Fibroblast of lung (primary cell): ENCODE results near the gene FILIP1L. TPM values are rescaled to one million over a fixed set of nuclear protein-coding genes. Genes with fewer than 3 reads are reported as not detected.

Experiments used
- DNase-seq, 2 donors: peaks; one replicate each; pipeline versions ENCODE4 v3.0.0 to v3.0.0-alpha.2; 2010; ENCODE audit warnings: low read depth in 2 of 2
- H2AFZ ChIP-seq: 2 replicates; pipeline ENCODE4 v1.5.1; 2012; ENCODE audit warnings: low read length, control low read depth, inconsistent platforms
- H3K27ac ChIP-seq: 2 replicates; pipeline ENCODE4 v1.5.1; 2011; ENCODE audit warnings: low read length, control low read depth; ENCODE audit not compliant: insufficient read depth
- H3K27me3 ChIP-seq: 2 replicates; pipeline ENCODE4 v1.5.1; 2011; ENCODE audit warnings: mild to moderate bottlenecking, low read length; ENCODE audit not compliant: control insufficient read depth, insufficient read depth
- H3K36me3 ChIP-seq: 2 replicates; pipeline ENCODE4 v1.5.1; 2011; ENCODE audit warnings: low read length; ENCODE audit not compliant: control insufficient read depth, insufficient read depth
- H3K4me1 ChIP-seq: 2 replicates; pipeline ENCODE4 v1.5.1; 2011; ENCODE audit warnings: low read length; ENCODE audit not compliant: control insufficient read depth, insufficient read depth; ENCODE audit errors: extremely low read depth
- H3K4me2 ChIP-seq: 2 replicates; pipeline ENCODE4 v1.5.1; 2011; ENCODE audit warnings: low read length, control low read depth; ENCODE audit not compliant: insufficient read depth; ENCODE audit errors: extremely low read depth
- H3K4me3 ChIP-seq, 4 experiments: fragments of 200-600 bp in 1 of 4; sonication (generic) in 1 of 4; replicated peaks in 1 of 4; 2 replicates each; pipeline ENCODE4 v1.5.1; 2011 to 2016; ENCODE audit warnings: low read length in 4 of 4, low read depth in 3 of 4, mild to moderate bottlenecking in 3 of 4, control low read depth in 2 of 4, inconsistent platforms in 1 of 4, mixed read lengths in 1 of 4; ENCODE audit not compliant: insufficient read depth in 1 of 4; ENCODE audit errors: control extremely low read depth in 1 of 4
- H3K79me2 ChIP-seq: 2 replicates; pipeline ENCODE4 v1.5.1; 2012; ENCODE audit warnings: mild to moderate bottlenecking, low read length, inconsistent platforms; ENCODE audit not compliant: control insufficient read depth, insufficient read depth
- H3K9ac ChIP-seq: 2 replicates; pipeline ENCODE4 v1.5.1; 2011; ENCODE audit warnings: mild to moderate bottlenecking, low read length, control low read depth; ENCODE audit not compliant: insufficient read depth
- H3K9me3 ChIP-seq: 2 replicates; pipeline ENCODE4 v1.5.1; 2012; ENCODE audit warnings: low read depth, low read length; ENCODE audit not compliant: control insufficient read depth, insufficient read depth
- H4K20me1 ChIP-seq: 2 replicates; pipeline ENCODE4 v1.5.1; 2011; ENCODE audit warnings: low read length; ENCODE audit not compliant: control insufficient read depth, insufficient read depth; ENCODE audit errors: extremely low read depth
- EZH2 ChIP-seq: IDR thresholded peaks from 2 replicates; pipeline ENCODE4 v1.5.1; 2012; ENCODE audit warnings: low read length, control low read depth, mild to moderate bottlenecking; ENCODE audit errors: missing control alignments
- polyA plus RNA-seq, 2 donors: library from polyadenylated mRNA; depleted of rRNA in 1 of 2; stranded (reverse) in 1 of 2; unstranded in 1 of 2; fragments of >200 nt; gene quantifications; 2 replicates each; pipeline ENCODE4 v1.2.1, GENCODE V29; 2011 to 2012; ENCODE audit warnings: missing spikeins in 1 of 2
- total RNA-seq: library from RNA; depleted of rRNA; stranded (reverse); fragments of >200 nt; gene quantifications from 2 replicates; pipeline ENCODE4 v1.2.1, GENCODE V29; 2014
- TF ChIP-seq, protein P1 (sequence below), 2 donors: IDR thresholded peaks in 1 of 2; conservative IDR thresholded peaks in 1 of 2; 1 replicate in 1 of 2; 2 replicates in 1 of 2; pipeline ENCODE4 v1.5.1; 2011 to 2012; ENCODE audit warnings: low read length in 2 of 2, control low read depth in 1 of 2, inconsistent platforms in 1 of 2, low read depth in 1 of 2, mild to moderate bottlenecking in 1 of 2

The FILIP1L gene
- total and polyA plus RNA-seq, 2 donors (not counting 1 experiment from before 2014, with no cell fraction given): 92.8 to 126 TPM

DNA sequence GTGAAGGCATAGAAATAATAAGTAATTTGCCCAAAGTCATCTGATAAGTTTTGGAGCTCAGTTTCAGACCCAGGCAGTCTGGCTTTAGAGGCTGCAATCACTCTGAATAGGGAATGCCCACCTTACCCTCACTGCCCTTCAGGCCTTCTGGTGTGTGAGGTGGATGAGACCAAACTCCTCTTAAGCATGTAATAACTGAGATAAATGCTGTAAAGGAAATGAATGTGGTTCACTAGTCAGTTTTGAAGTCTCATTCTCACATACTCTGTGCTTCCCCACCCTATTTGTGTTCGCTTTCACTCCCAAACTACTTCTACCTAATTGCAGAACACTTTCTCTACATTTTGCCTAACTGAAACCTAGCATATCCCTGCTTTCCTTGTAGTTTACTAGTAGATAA lies 144.1 kb downstream of the FILIP1L start:
- Histone ChIP-seq H3K9me3 (no peaks in the 10 kb centered on the region), H3K27ac (no peak overlapping the region), H3K4me1 (no peaks in the 10 kb centered on the region), H3K36me3 (no peaks in the 10 kb centered on the region), H3K9ac (no peak overlapping the region), H3K4me3 (no peak overlapping the region), H3K4me2 (no peak overlapping the region), H3K27me3 (no peaks in the 10 kb centered on the region), H4K20me1 (no peaks in the 10 kb centered on the region), H3K79me2 (no peaks in the 10 kb centered on the region), H2AFZ (no peak overlapping the region)
- DNase-seq: no peak
- TF ChIP-seq EZH2: no peak
- TF ChIP-seq, protein P1, sequence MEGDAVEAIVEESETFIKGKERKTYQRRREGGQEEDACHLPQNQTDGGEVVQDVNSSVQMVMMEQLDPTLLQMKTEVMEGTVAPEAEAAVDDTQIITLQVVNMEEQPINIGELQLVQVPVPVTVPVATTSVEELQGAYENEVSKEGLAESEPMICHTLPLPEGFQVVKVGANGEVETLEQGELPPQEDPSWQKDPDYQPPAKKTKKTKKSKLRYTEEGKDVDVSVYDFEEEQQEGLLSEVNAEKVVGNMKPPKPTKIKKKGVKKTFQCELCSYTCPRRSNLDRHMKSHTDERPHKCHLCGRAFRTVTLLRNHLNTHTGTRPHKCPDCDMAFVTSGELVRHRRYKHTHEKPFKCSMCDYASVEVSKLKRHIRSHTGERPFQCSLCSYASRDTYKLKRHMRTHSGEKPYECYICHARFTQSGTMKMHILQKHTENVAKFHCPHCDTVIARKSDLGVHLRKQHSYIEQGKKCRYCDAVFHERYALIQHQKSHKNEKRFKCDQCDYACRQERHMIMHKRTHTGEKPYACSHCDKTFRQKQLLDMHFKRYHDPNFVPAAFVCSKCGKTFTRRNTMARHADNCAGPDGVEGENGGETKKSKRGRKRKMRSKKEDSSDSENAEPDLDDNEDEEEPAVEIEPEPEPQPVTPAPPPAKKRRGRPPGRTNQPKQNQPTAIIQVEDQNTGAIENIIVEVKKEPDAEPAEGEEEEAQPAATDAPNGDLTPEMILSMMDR (conservative IDR thresholded peaks at IDR 0.05 in 1 of 2, IDR thresholded peaks at IDR 0.05 in 1 of 2; ENCODE audit: low read depth in 1 of 2, low read length in 2 of 2): no peak

DNA sequence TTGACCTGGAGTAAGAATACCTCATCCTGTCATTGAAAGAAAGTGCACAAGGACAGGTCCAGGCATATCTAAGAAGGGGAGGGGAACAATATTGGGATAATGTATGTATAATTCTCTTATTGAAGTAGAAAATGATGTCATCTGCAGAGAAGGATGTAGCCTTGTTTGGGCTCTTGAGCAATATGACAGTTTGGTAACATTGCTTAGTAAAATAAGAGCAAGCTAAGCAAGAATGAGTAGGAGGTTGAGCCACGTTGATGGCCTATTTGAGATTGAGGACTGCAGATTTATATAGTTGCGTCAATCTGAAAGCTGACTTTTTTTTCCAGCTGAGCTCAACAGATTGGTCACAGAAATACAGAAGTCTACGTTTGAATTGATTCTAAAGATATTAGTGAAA lies 145.2 kb downstream of the FILIP1L start:
- Histone ChIP-seq H3K4me3 (no peak overlapping the region), H4K20me1 (no peaks in the 10 kb centered on the region), H3K27ac (no peak overlapping the region), H3K9me3 (no peaks in the 10 kb centered on the region), H3K79me2 (no peaks in the 10 kb centered on the region), H3K9ac (no peak overlapping the region), H2AFZ (no peak overlapping the region), H3K27me3 (no peaks in the 10 kb centered on the region), H3K4me2 (no peak overlapping the region), H3K36me3 (no peaks in the 10 kb centered on the region), H3K4me1 (no peaks in the 10 kb centered on the region)
- TF ChIP-seq, protein P1 (conservative IDR thresholded peaks at IDR 0.05 in 1 of 2, IDR thresholded peaks at IDR 0.05 in 1 of 2; ENCODE audit: low read depth in 1 of 2, low read length in 2 of 2): no peak
- TF ChIP-seq EZH2: no peak
- peak in 1 of 2 donors; percentile 39 for DNase-seq

DNA sequence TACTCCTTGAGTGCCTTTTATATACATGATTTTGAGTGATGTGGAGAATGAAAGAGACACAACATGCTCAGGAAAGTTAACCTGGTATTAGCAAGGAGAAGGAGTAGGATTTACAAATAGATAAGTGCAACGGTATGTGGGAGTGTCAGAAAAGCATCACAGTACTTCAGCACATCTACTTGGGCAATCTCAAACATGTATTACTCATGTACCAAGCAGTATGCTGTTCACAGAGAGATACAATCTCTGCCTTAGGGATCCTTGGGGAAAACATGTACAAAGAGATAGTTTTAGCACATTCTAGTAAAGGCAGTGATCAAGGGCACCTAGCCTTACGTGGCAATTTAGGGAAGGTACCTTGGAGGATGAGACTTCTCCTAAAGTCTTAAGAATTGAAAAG lies 146.5 kb downstream of the FILIP1L start:
- H3K4me3 ChIP-seq: no peak overlapping the region
- peak; percentile 27 to 36 for DNase-seq
- H3K27ac ChIP-seq: no peak overlapping the region
- no peak overlapping the region for H2AFZ ChIP-seq
- TF ChIP-seq, protein P1 (conservative IDR thresholded peaks at IDR 0.05 in 1 of 2, IDR thresholded peaks at IDR 0.05 in 1 of 2; ENCODE audit: low read depth in 1 of 2, low read length in 2 of 2): no peak
- no peak for TF ChIP-seq EZH2
- no peaks in the 10 kb centered on the region for H4K20me1 ChIP-seq
- H3K36me3 ChIP-seq: no peaks in the 10 kb centered on the region
- no peak overlapping the region for H3K4me2 ChIP-seq
- H3K79me2 ChIP-seq: no peaks in the 10 kb centered on the region
- H3K27me3 ChIP-seq: no peaks in the 10 kb centered on the region
- H3K9ac ChIP-seq: no peak overlapping the region
- no peaks in the 10 kb centered on the region for H3K4me1 ChIP-seq
- H3K9me3 ChIP-seq: no peaks in the 10 kb centered on the region
